A673 (cell line): ENCODE measurements around the gene HS3ST5.

Source experiments
- CTCF ChIP-seq: fragments of 300-800, 200-600 bp; sonication (generic); conservative IDR thresholded peaks from 2 replicates; pipeline ENCODE4 v1.5.1; 2017; ENCODE audit warnings: low read depth, mild to moderate bottlenecking, antibody characterized with exemption, low read length, moderate library complexity, mixed read lengths
- EZH2 ChIP-seq: fragments of 200-600 bp; sonication (generic); IDR thresholded peaks from 2 replicates; pipeline ENCODE4 v1.6.1; 2017; ENCODE audit warnings: borderline replicate concordance, low read depth, mild to moderate bottlenecking, mixed read lengths, antibody characterized with exemption, low read length; ENCODE audit not compliant: poor library complexity, severe bottlenecking

- no peak for TF ChIP-seq CTCF
- TF ChIP-seq EZH2, result no peak
Measured at GRCh38 chr6:114062199-114062598, 280.6 kb downstream of the HS3ST5 start.
